Right hindlimb (tissue), 1 donor: ENCODE measurements around the gene MTMR11.

Source experiments
- DNase-seq: peaks from one replicate; pipeline ENCODE4 v3.0.0-alpha.2; 2018

Gene MTMR11

DNA sequence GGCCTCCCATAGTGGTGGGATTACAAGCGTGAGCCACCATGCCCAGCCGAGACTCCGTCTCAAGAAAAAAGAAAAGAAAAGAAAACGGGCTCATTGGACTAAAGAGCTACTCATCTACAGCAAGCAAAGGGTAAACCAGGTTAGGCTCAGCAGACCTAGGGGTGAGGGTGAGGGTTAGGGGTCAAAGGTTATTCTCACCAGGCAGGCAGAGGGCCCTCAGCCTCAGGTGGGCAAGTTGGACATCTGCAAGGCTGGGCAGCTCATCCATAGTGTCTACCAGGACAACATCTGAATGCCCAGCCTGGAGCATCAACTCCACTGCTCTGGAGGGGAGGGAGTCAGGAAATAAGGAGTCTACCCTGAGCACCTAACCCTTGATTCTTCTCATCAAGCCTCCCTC is 3.5 kb downstream of the MTMR11 start:
- no peak for DNase-seq

DNA sequence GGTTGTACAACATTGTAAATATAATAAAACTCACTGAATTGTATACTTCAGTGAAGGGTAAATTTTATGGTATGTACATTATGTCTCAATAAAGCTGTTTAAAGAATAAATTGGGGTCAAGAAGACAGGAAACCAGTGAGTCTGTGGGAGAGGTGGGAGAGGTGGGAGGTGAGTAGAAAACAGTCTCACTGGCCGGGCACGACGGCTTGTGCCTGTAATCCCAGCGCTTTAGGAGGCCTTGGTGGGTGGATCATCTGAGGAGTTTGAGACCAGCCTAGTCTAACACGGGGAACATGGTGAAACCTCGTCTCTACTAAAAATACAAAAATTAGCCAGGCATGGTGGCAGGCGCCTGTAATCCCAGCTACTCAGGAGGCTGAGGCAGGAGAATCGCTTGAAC is 4.2 kb downstream of the MTMR11 start:
- DNase-seq, result no peak

DNA sequence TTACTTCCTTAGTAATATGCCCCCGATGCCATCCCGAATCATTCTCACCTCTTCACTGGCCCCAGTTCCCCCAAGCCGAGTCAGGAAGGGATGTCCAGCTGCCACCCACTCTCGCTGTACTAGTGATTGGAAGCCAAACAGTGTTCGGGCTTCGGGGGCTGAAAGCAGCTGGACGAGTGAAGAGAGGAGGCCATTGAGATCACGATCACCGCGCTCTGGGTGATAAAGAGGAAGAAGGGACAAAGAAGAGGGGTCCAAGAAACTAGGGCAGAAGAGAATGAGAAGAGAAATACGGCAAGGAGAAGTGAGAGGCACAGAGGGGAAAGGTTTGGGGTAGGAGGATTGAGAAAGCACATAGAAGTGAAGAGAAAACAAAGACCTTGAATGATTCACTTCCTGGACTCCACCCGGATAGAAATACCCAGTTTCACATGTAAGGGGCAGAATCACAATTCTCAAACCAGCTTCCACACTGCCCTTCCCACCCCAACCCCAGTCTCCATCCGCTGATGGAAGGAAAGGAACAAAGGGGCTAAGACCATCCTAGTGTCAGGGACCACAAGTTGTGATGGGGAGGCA is 5.4 kb downstream of the MTMR11 start:
- no peak for DNase-seq

DNA sequence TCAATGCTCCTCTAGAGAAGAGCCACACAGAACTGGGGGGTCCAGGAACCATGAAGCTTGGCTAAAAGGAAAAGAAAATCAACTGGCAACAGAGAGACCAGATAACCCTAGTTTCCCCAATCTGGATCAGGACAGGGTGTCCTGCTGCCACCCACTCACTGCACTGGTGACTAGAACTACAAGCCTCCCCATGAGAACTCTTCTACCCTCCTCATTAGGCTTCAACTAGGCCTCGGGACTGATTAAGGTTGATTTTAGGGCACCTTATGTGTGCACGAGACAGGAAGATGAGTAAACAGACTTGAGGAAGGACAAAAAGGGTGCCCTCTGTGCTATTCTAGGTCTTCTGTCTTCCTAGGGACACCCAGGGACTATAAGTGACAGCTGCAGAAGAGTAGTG is 6.8 kb downstream of the MTMR11 start:
- DNase-seq, result no peak

DNA sequence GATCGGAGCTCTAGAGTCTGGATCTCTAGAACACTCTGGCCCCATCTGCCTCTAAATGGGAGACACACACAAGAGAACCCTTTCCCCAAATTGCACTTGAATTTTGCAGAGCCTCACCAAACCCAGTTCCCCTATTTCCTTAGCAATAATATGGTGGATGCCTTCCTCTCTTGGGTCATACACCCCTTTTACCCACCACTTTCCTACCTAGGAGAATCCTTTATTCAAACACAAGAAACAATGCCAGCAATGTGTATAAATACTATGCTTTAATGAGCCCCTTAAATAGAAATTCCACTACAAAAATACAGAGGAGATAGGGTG is 8.3 kb downstream of the MTMR11 start:
- DNase-seq, result no peak

DNA sequence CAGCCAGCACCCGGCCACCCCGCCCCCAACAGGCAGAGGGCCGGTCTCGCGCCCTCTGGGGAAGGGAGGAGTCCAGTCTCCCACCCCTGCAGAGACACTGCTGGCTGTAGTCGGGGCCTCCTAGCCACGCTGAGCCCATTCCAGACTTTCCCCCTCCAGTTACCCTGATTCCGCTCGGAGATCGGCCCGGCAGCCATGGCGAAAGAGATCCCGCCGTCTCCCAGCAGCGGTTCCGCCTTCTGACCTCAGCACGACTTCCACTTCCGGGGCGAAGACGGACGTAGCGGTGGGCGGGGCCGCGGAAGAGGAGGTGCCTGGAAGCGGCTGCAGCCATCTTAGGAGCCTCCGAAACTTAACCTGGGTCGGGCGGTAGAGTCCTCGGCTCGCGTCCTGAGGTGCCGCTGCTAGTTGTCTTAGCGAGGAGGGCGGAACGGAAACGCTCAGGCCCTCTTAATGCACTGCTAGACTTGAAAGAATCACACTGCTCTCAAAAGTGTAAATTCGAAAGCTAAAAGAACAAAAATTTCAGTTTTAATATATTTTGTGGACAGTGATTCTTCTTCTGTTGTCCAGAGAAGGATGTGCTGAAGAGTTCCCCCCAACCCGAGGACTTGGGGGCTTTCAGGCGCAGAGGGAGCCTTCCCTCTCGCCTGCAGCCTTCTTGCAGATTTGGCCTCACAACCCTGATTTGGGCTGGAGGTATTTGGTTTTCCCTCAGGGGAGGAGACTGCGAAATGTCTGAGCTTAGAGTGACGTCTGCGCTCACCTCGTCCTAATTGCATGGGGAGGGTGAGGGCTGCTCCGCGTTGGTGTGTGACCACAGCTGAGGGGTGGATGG is 8.9 kb downstream of the MTMR11 start, which contains the start of gene SF3B4:
Gene SF3B4, minus strand, starts transcription at position 241 of the 838 bp plus-strand sequence. Its CDS starts 44 bp downstream, at position 197.
- peak; percentile 98 for DNase-seq

DNA sequence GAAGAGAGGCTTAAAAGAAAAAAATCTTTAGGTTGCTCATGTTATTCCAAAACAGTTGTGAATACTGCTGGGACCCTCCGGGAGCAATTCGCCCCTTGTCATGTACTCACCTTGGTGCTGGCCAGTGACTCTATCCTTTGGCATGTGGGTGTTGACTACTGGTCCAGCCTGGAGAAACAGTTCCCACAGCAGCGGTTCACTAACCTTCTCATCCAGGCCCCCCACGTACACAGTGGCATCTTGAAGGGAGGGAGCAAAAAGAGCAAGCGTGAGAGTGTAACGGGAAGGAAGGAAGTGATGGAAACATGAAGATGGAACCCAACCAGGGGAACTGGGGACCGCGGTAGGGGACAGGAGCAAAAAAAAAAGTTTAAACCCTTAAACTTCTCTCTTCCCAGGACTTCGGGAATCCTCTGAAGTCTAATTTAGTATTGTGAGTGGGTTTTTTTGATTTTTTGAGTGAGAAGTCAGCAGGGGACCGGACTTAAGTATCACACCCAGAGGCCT is 9.6 kb downstream of the MTMR11 start:
- no peak for DNase-seq

DNA sequence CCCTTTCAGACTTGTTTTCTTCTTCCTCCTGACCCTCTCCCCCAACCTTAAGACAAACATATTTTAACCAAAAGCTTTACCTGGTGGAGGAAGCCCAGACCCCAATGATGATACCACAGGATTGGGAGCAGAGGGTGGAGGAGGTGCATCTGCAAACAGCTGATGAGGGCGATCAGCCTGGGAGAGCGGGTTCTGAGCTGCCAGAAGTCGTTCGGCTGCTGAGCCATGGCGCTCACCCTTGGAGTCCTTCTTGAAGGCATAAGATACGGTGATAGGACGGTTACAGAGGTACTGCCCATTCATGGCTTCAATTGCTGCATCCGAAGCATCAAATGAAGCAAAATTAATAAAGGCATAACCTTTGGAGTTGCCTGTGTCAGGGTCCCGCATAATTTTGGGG is 10.4 kb downstream of the MTMR11 start:
- DNase-seq, result no peak

DNA sequence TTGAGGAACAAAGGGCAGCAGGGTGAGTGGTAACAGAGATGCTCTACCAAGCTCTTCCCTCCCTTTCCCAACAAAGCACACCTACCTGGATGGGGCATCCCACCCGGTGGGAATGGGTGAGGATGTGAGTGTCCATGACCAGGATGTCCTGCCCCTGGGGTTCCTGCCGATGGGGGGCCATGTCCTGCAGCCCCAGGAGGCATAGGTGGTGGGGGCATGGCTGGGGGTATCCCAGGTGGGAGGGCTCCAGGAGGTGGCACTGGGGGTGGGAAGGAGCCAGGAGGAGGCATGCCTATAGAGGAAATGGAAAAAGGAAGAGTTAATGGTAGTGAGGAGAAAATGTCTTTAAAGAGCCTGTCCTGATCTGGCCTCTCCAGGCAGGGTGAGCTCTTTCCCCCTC is 10.9 kb downstream of the MTMR11 start:
- DNase-seq, result no peak

DNA sequence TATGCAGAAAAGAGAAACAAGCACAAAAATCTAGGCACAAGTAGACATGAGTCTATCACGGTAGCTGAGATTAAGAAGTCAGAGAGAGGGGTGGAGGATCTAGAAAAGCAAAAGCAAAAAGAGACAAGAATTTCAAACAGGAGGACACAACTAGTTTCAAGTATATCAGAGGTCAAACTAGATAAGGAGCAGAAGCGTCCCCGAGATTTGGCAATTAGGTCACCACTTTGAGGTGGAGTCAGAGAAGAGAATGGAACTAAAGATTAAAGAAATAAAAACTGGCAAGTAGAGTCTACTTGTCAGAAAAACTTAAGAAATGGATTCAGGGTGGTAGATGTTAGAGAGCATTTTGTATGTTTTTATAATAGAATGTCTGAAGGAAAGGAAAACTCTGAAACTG is 11.3 kb downstream of the MTMR11 start:
- no peak for DNase-seq

DNA sequence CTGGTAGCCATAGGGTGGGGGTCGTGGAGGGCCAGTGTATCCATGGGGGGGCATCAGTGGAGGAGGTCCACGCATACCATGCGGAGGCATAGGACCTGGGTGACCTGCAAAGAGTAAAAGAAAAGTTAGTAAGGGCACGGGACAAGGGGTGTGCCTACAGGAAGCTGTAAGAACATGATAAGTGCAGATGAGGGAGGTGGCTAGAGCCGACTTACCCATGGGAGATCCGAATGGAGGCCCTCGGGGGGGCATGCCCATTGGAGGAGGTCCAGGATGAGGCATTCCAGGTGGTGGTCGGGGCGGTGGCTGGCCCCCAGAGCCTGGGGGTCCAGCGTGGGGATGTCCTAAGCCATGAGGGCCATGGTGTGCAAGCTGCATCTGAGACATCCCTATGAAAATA is 13.1 kb downstream of the MTMR11 start:
- no peak for DNase-seq

DNA sequence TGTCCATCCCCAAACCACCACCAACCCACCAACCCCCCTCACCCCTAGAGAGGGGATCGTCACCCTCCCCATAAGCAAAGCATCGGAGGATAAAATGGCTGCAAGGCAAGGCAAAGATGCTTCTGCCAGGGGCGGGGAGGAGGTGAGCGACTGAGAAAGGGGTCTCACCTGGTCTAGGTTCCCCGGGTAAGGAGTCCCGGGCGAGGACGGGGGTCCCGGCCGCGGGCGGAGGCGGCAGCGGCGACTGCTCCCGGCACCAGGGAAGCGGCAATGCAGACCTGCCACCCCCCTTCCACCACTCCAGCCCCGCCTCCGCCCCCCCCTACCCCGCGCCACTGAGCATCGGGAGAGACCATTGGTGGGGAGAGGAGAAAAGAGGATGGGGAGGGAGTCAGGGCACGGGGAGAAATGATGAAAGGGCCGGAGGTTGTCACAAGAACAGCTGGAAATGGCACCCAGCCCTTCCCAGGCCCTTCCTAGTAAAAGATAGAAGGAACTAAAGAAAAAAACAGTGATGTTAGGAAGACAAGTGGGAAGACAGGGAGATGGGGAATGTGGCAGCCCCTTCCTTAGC is 19.0 kb downstream of the MTMR11 start, which contains the start of gene SV2A:
Gene SV2A, minus strand, starts transcription at position 274 of the 574 bp plus-strand sequence. CDS start 4,004 bp downstream, outside the sequence.
- DNase-seq, result peak; percentile 80

DNA sequence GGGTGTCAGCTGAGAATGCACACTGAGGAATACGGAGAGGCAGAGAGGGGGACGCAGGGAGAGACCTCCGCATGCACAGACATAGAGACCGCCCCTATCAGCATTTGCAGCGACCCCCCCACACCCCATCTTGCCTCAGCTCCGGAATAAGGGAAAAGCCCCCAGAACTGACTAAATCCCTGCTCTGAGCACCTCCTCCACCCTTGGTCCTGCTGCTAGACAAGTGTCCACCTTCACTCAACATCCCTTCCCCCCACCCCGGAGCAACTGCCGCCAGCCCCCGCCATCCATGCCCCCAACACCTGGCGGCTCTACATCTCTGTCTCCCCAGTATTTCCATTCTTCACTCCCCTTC is 19.8 kb downstream of the MTMR11 start:
- DNase-seq, result no peak

DNA sequence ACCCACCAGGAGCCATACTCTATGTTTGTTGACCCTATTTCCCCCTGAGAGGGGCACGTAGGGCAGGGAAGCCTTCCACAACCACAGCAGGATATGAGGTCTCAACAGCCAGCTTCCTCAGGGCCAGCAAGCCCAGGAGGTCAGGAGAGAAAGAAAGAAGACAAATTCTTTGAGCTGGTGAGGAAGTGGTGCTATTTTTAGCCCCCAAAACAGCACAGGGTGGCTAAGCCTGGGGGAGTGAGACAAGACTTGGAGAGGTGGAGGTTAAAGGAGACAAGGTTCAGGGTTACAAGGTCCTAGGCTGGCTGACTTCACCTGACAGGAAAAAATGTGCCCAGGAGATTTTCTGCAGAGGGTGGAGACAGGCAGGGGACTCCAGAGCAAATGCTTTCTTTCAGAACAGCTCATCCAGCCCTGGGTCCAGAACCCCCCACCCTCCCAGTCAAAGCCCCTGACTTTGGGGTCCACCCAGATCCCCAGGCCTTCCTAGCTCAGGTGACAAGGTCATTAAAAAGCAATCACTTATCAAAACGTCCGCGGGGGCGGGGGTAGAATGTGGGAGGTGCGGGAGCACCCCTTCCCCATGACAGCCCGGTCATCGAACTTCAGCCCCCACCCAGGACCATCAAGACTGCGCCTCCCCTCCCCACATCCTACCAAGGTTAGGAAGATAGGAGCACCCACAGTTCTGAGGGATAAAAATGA is 20.3 kb downstream of the MTMR11 start:
- DNase-seq, result no peak

DNA sequence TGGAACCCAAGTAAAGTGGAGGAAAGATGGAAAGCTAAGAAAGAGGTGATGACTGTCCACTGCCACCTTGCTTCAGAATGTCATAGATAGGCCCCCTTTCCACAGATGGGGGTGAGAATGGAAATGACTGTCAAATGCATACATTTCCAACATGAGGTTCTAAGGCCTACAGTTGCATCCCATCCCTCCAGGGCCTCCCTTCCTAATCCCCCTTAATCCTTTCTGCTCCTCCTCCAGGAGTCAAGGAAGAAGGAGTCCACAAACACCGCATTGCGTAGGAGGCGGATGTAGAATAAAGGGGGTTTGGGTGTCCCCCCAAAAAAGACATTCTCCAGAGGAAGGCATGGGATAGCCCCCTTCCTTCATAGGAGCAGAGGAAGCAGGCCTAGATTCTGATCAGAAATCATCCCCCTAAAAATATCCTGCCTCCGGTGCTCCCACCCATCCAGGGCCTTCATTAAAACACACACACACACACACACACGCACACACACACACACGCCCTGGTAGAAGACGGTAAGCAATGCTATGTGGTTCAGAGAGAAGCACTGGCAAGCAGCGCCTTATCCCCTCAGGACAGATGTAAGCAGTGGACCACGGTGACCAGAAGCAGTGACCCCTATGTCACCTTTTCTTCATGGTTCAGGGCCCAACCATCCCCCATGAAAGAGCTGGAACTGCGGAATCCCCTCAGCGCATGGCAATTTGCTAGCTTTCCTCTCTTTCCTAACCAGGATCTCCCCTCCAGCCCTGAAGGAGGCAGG is 21.1 kb downstream of the MTMR11 start:
- DNase-seq, result no peak

DNA sequence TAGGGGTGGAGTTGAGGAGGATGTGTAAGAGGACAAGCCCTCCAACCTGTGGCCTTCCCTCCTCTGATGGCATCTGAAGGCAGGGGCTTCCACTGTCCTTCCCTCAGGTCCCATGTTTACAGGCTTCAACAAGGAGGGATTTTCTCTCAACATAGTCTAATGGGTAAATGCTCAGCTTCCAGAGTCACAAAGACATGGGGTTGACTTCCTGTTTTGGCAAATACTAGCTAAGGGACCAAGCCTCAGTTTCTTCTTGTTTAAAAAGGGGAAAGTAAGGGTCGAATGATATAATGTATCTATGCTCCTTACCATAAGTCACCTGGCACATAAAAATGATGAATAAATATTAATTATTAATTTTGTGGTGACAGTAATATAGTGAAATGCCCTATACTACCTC is 22.1 kb downstream of the MTMR11 start:
- DNase-seq, result no peak

DNA sequence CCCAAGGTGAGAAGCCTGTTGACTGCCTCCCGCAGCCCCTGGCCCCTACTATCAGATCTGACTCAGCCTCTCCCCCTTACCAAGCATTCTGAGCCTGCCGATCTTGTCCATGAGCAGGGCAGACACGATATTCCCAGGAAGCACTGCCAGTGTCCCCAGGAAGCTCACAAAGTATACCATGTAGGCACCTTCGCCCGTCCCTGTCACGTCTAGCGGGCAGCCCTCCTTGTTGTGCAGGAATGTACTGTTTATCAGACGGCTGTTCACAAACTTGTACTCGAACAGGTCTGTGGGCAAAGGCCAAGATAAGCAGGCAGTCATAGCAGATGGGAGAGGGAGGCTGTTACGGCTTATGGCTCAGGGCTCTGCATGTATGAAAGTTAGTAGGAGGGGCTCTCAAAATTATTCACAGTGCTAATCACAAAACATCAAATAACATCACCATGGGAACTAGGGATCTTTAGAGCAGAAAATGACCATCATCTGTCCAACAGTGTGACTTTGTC is 30.1 kb downstream of the MTMR11 start:
- no peak for DNase-seq

DNA sequence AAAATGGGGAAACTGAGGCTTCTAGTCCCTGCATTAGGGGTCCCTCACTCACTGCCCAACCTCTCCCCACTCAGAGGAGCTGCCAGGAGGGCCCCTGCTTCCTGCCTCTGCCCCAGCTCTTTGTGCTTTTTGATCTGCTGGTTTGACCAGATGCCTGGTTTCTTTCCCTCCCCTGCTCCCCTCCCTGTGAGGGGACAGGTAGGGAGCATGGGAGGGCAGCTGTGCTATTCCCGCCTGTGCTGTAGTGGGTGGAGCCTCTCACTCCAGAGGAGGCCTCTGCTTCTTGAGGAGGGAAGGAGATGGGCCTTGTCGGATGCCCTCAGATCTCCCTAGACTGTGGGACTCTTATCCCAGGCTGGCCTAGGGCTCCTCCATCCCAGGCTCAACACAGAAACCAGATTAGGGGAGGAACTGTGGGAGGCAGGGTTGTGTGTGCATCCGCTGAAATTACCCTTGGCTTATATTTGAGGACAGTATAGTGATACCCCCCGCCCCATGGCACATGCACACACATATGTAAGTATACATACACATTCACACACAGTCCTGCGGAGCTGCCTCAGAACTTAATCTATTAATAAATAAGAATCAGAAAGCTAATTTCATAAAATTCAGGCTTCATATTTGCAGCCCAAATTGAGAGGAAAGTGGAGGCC is 32.7 kb downstream of the MTMR11 start:
- no peak for DNase-seq

DNA sequence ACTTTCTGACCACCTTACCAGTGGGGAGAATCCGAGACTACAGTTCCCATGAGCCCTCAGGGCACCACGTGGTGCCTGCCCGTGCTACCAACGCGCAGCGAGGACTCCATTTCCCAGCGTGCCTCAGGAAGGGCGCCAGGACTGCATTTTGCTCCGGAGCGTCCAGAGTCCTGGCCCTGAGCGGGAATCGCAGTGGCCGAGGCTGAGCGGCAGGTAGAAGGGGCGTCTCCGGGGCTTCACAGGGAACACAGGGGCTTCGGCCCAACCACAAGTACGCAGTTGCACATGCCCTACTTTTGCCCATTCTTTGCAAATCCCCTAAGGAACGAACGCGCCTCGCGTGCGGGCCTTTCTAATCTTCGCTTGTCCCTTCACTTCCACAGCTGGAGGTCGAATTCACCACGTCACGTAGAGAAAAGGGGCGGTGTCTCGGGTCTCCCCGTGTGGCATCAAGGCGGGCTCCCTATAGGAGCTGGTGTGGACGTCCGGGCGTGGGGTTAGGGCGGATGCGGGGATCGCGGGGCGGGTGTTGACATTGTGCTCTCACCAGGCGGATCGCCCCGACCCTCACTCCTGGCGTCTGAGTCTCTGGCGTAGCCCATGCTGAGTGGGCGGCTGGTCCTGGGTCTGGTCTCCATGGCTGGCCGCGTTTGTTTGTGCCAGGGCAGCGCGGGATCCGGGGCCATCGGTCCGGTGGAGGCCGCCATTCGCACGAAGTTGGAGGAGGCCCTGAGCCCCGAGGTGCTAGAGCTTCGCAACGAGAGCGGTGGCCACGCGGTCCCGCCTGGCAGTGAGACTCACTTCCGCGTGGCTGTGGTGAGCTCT is 37.0 kb downstream of the MTMR11 start, which contains the start of gene BOLA1:
Gene BOLA1, plus strand, starts transcription at position 109 of the 825 bp plus-strand sequence. Its CDS starts 492 bp downstream, at position 601.
- peak; percentile 96 for DNase-seq

DNA sequence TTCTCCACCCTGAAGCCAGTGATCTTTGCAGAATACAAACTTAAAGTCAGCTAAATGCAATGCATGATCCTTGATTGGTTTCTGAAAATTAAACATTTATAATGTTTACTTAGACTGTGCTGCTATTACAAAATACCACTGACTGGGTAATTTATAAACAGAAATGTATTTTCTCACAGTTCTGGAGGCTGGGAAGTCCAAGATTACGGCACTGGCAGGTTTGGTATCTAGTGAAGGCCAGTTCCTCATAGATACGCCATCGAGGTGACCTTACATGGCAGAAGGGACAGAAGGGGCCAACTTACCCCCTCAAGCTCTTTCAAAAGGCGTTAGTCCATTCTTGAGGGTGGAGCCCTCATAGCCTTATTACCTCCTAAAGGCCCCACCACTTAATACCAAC is 40.1 kb downstream of the MTMR11 start:
- DNase-seq, result no peak

DNA sequence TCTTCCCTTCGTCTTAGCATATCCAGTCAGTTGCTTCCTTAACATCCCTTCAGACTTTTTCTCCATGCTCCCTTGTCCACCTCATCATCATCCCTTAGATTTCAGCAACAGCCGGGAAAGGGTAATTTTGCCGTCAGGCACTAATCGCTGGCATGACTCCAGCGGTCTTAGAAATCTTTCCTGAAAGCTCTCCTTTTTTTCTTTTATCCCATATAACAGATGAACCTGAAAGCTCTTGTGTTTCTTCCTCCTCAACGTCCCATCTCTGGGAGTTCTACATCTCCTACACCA is 47.7 kb downstream of the MTMR11 start:
- DNase-seq, result peak; percentile 56
